Islet of Langerhans (tissue), 1 donor: ENCODE data around the gene KCNJ10.

Source experiments
- FAIRE-seq: peaks from one replicate; lab custom pipeline; 2011; peaks lifted over from hg19 to GRCh38; lab: Jason Lieb, UNC

The KCNJ10 gene

GRCh38 chr1:160021376-160022074 is 48.4 kb downstream of the KCNJ10 start:
- FAIRE-seq: no peak

GRCh38 chr1:160020196-160020595 is 49.8 kb downstream of the KCNJ10 start:
- no peak for FAIRE-seq

DNA sequence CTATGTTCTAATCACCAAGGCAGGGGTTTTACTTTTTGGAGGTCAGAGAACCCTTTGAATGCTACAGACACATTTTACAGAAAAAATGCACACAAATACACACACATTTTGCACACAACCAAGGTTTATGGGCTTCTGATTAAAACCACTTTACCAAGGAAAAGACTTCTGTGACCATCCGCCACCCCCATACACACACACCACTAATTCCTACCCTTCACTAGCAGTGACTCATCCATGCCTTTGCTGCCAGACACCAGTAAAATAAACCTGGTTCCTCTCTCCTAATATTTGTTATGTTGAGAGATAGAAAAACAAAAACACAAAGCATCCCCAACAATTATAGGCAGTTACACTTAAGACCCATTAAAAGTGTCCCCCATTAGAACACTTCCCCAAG is 51.1 kb downstream of the KCNJ10 start:
- FAIRE-seq: no peak

- FAIRE-seq: no peak
Observed at GRCh38 chr1:160018347-160018746, 51.6 kb downstream of the KCNJ10 start.

- FAIRE-seq: no peak
Observed at GRCh38 chr1:160017592-160017991, 52.4 kb downstream of the KCNJ10 start.

- no peak for FAIRE-seq
Observed at GRCh38 chr1:160011781-160012180, 58.2 kb downstream of the KCNJ10 start.

DNA sequence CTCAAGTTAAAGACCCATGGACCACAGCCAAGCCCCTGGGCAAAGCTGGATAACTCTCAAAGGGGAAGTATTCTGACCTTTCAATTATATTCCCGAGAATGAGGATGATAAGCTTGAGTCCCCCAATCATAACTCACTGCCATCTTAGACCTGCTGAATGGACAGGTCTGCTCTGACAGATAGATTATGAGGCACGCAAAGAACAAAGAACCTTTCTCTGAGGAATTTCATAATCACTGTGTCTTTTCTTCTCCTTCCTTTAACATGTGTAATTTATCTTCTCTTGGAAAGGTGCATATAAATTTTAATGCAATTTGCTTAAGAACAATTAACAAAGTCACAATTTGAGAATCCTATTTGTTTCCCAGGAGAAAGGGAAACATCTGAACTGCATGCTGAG is 60.2 kb downstream of the KCNJ10 start:
- no peak for FAIRE-seq

GRCh38 chr1:160009081-160009480 is 60.9 kb downstream of the KCNJ10 start:
- FAIRE-seq: no peak

DNA sequence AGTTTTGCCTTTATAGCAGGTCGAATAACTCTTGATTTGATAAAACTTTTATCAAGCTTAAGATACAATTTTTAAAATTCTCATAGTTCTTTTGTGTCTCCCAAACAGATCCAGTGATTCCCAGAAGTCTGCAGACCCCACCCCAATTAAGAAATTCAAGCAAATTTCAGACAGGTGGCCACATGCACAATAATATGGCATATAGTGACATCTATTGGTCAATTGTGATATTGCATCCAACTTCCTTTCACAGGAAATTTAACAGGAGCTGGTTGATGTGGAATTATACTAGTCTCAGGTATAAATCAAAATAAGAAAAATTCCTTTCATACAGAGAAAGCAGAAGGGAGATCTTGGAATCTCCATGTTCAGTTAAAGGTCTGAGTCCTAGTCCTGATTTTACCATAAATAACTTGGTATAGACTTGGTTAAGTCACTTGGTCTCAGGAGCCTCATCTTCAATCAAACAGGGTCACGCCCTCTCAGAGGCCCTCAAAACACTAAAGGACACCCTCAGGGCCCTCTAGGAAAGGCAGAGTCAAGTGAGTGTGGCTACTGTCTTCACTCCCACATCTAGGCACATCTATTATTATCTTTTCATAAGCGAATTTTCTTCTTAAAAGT is 62.3 kb downstream of the KCNJ10 start:
- FAIRE-seq: peak; percentile 88

GRCh38 chr1:160006312-160006940 is 63.5 kb downstream of the KCNJ10 start:
- peak; percentile 91 for FAIRE-seq

- FAIRE-seq: no peak
Observed at GRCh38 chr1:160005070-160005469, 64.9 kb downstream of the KCNJ10 start.

DNA sequence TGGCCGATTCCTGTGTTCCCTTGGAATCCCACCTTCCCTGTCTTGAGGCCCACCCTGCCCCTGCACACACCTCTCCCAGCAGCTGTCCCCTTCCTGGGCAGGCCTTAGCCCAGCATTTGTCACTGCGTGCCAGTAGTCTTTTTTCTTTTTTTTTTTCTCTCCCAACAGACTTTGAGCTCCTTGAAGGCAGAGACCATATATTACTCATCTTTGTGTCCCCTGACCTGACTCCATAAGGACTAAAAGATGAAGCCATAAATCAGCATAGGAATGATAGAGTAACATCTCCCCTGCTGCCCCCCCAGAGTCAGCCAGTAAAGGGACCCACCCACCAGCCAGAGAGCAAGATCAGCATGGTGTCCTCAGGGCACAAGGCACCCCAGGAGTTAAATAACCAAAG is 65.5 kb downstream of the KCNJ10 start:
- no peak for FAIRE-seq

DNA sequence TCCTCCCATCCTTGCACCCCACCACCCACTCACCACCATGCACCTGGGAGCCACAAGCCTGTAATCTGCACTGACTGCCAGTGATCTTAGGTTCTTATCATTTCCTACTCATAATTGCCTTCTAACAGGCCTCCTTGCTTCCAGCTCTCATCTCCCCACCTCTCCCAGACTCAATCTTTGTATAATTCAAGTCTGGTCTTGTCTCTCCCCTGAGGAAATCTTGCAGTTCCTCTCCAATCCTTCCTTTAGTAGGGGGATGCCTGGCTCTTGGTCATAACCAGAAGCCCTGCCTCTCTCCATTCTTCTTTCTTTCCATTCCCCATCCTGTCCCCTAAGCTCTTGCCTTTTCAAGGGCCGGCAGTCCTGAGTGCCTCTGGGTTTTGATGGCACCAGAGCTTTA is 66.0 kb downstream of the KCNJ10 start:
- no peak for FAIRE-seq

DNA sequence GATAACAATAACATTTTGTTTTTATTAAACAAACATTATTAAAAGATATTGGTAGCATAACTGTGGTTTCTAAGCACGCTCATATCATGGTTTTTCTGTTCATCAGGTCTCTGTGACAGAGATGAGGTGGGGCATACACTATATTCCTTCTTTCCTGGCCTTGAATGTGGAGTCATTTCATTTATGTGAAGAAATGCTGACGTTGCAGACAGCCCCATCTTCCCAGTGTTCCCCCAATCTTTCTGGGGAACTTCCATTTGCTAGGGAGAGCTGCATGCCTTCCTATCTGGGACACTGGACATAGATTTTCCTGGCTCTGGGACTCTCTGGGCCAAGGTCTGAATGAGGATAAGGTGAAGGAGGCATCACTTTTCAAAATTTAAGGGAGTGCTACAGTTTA is 68.5 kb downstream of the KCNJ10 start:
- no peak for FAIRE-seq

GRCh38 chr1:159999204-159999603 is 70.8 kb downstream of the KCNJ10 start:
- no peak for FAIRE-seq

- no peak for FAIRE-seq
Observed at GRCh38 chr1:159996653-159997052, 73.3 kb downstream of the KCNJ10 start.

DNA sequence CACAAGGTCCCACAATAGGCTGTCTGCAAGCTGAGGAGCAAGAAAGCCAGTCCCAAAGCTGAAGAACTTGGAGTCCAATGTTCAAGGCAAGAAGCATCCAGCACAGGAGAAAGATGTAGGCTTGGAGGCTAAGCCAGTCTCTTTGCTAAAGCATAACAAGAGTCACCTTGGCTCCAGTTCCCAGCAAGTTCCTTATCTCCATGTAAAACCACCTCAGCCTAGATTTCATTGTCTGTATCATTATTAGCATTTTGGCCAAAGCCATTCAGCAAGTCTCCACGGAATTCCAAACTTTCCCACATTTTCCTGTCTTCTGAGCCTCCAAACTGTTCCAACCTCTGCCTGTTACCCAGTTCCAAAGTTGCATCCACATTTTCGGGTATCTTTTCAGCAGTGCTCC is 75.1 kb downstream of the KCNJ10 start:
- FAIRE-seq: no peak

DNA sequence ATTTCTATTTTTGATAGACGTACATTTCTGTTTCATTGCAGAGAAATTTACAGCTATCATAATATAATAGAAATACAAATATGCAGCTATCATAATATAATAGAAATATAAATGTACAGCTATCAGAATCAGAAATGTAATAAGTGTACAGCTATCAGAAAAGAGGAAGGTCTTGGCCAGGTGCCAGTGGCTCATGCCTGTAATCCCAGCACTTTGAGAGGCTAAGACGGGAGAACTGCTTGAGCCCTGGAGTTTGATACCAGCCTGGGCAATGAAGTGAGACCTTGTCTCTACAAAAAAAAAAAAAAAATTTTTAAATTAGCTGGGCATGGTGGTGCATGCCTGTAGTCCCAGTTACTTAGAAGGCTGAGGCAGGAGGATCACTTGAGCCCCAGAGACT is 76.0 kb downstream of the KCNJ10 start:
- FAIRE-seq: no peak

GRCh38 chr1:159992161-159992560 is 77.8 kb downstream of the KCNJ10 start:
- FAIRE-seq: no peak

GRCh38 chr1:159991513-159991912 is 78.4 kb downstream of the KCNJ10 start:
- no peak for FAIRE-seq

GRCh38 chr1:159990005-159990404 is 80.0 kb downstream of the KCNJ10 start:
- no peak for FAIRE-seq

GRCh38 chr1:159989581-159989980 is 80.4 kb downstream of the KCNJ10 start:
- no peak for FAIRE-seq

- FAIRE-seq: no peak
Observed at GRCh38 chr1:159988006-159988405, 82.0 kb downstream of the KCNJ10 start.

DNA sequence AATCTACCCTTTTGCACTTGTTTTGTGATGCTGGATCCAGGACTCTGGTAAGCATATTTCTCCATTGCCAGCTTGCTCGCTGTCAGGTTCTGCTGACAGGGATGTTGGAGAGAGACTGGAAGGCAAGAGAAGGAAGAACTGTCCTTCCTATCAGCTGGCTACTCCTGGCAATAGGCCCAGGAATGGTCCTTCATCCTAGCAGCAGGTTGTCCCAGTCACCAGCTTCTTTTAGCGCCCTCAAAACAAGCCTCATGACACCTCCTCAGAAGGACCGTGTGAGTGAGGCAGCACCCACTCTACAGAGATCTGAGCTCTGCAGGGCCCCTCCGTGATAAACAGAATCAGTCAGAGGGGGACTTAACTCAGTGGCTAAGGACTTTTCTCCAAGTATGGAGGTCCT is 82.8 kb downstream of the KCNJ10 start:
- no peak for FAIRE-seq
